DOHH2 (cell line): ENCODE data around the gene RHO.

Source experiments
- CTCF ChIP-seq: fragments of 200-600 bp; sonication (generic); IDR thresholded peaks from one replicate; pipeline ENCODE4 v1.5.1; 2014; ENCODE audit warnings: antibody characterized with exemption, mild to moderate bottlenecking, low read depth, low read length; ENCODE audit not compliant: poor library complexity, severe bottlenecking
- EZH2phosphoT487 ChIP-seq: fragments of 200-600 bp; sonication (generic); IDR thresholded peaks from 2 replicates; pipeline ENCODE4 v1.6.1; 2017; ENCODE audit warnings: borderline replicate concordance, mild to moderate bottlenecking, antibody characterized with exemption, low read length, moderate library complexity, mixed read lengths

GRCh38 chr3:129565902-129566301 lies 37.5 kb downstream of the RHO start:
- no peak for TF ChIP-seq CTCF
- TF ChIP-seq EZH2phosphoT487 = no peak
